Body of pancreas (tissue), 4 donors: ENCODE results near the gene CEBPA.

ENCODE experiments used
- CTCF ChIP-seq, 7 experiments: fragments of 450-650 bp in 4 of 7; fragments of 200-600 bp in 3 of 7; sonication (generic) in 3 of 7; IDR thresholded peaks; one replicate each; pipeline ENCODE4 v1.5.1; 2016 to 2019; ENCODE audit warnings: antibody characterized with exemption in 7 of 7
- POLR2A ChIP-seq, 3 donors: fragments of 450-650 bp; IDR thresholded peaks; one replicate each; pipeline ENCODE4 v1.6.1; 2016; ENCODE audit warnings: antibody characterized with exemption in 3 of 3, mild to moderate bottlenecking in 2 of 3

- TF ChIP-seq CTCF (IDR thresholded peaks at IDR 0.05): no peak
- TF ChIP-seq POLR2A (IDR thresholded peaks at IDR 0.05): no peak
Observed at GRCh38 chr19:33324628-33325027, 22.3 kb upstream of the CEBPA start.
